NAMALWA (cell line): ENCODE measurements around the gene GNL2.
"Not testable (repeated sequence)": the region's sequence is repeated elsewhere in the genome, so short reads cannot be mapped to it uniquely, and the experiment has no call there.

Source experiments
- DNase-seq: peaks from one replicate; pipeline ENCODE4 v3.0.0-alpha.2; 2015; ENCODE audit warnings: low spot score

GNL2 gene

DNA sequence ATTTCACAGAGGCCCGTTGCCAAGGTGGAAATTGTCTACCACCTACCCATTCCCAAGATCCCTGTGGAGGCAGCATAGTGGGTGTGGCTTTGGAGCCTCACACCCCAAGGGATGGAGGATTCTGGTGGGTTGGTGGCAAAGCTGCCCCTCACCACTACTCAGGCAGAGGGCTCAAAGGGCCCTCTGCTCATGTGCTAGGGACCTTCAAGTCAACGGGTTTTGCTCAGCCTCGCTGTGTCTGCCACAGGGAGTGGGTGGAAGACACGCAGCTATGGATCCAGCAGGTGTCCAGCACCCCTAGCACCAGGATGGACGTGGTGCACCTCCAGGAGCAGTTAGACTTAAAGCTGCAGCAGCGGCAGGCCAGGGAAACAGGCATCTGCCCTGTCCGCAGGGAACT lies 36.7 kb downstream of the GNL2 start:
- no peak for DNase-seq

- DNase-seq = no peak
Measured at GRCh38 chr1:37558411-37558810, 37.3 kb downstream of the GNL2 start.

DNA sequence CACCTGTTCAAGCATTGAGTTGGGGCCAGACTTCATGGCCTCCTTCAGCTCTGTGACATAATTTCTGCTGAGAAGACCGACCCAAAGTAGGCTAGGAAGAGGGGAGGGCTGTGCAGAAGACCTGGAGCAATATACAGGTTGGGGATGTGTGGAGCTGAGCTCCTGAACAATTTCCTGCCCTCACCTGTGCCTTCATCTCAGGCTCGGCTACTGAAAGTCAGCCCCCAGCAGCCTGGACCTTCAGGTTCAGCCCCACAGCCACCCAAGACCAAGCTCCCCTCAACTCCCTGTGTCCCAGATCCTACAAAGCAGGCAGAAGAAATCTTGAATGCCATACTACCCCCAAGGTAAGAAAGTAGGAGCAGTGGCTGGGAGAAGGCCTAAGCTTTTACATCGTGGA lies 38.3 kb downstream of the GNL2 start:
- DNase-seq = no peak

- DNase-seq = peak; percentile 41
Measured at GRCh38 chr1:37556712-37557196, 39.0 kb downstream of the GNL2 start, which contains the start of gene DNALI1. Gene DNALI1, plus strand, starts transcription at chr1:37556940. Its CDS starts 55 bp downstream, at chr1:37556995.

DNA sequence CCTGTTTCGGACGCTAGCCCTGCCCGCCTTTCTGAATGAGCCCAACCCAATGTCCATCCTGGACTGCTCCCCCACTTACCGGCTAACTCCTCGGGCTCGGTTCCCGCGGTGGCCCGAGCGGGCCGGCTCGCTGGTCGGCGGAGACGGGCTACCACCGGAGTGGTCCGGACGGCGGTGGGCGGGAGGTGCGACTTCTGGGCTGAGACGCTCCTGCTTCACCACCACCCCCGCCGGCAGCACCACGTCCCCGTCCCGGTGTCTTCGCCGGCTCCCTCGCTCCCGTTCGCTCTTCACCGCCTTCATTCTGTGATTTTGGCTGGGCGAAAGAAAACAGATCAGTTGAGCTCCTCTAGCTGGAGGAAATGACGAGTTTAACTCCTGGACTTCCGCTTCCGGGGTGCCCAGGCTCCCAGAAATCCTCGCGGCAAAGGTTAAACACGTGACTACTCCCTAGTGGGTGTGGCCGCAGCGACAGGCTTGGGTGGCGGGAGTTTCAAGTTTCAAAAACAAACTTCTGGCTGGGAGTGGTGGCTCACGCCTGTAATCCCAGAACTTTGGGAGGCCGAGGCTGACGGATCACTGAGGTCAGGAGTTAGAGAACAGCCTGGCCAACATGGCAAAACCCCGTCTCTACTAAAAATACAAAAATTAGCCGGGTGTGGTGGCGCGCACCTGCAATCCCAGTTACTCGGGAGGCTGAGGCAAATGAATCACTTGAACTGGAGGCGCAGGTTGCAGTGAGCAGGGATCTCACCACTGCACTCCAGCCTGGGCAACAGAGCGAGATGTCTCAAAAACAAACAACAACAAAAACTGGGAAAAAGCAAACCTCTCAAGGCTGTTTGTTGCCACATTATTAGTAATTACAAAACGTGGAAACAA lies 41.6 kb downstream of the GNL2 start, which contains the start of gene SNIP1:
Gene SNIP1 (minus strand): TSS at position 367 of the 882 bp plus-strand sequence. CDS start 64 bp downstream, at position 303.
- DNase-seq = peak; percentile 97

- DNase-seq = no peak
Measured at GRCh38 chr1:37553598-37553926, 42.2 kb downstream of the GNL2 start.

DNA sequence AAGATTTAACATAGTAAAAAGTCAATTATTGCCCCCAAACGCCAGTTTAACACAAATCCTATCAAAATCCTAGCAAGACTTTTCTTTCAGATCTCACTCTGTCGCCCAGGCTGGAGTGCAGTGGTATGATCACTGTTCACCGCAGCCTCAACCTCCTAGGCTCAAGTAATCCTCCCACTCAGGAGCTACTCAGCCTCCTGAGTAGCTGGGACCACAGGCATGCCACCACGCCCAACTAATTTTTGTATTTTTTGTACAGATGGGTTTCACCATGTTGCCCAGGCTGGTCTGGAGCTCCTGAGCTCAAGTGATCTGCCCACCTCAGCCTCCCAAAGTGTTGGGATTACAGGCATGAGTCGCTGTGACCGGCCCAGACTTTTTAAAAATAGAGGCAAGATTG lies 46.4 kb downstream of the GNL2 start:
- no peak for DNase-seq

DNA sequence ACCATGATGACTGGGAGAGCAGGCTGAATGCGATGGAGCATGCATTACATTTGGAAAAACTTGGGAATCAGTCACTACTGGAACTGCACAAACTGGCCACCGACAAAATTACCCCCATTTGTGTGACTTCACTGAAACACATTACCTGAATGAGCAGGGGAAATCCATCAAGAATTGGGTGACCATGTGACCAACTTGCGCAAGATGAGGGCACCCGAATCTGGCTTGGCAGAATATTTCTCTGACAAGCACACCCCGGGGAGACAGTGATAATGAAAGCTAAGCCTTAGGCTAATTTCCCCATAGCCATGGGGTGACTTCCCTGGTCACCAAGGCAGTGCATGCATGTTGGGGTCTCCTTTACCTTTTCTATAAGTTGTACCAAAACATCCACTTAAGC lies 50.7 kb downstream of the GNL2 start:
- DNase-seq = no peak

GRCh38 chr1:37544530-37544929 lies 51.2 kb downstream of the GNL2 start:
- no peak for DNase-seq

DNA sequence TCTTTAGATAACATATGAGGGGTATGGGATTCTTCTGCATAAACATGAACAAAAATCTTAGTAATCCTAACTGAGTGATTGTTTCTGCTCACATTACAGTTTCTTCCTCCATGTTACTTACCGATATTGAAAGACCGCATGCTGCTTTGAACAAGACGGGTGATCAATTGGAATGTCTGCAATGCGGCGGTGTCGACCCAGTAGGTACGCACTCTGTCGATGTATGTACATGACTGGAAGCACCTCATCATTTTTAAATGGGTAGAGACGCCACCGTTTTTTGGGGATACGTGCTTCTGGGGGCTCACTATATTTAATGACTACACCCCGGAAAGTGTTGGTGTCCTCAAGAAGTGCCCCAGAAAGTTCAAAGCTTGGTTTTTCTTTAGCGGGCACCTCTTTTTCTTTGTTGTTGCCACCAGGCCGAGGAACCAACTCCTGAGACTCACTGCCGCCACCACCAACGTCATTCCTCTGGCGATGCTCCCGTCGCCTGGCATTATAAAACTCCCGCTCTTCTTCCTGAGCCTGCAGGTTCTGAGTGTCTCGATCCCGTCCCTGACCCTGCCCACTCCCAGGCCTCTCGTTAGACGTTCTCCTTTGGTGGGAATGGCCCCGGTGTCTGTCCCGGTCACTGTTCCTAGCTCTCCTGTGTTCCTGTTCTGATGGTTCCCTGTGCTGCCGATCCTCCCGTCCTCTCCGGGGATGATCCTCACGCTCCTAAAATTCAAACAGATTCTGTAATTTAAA lies 55.5 kb downstream of the GNL2 start:
- no peak for DNase-seq

DNA sequence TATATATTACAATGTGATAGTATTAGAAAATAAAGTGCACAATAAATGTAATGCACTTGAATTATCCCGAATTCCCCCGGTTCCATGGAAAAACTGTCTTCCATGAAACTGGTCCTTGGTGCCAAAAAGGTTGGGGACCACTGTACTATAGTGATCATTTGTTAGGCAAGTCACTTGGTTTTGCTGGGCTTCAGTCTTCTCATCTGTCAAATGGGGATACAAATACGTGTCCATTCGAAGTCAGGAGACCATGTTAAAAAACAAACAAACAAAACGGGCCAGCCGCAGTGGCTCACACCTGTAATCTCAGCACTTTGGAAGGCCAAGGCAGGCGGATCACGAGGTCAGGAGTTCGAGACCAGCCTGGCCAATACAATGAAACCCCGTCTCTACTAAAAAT lies 56.6 kb downstream of the GNL2 start:
- not testable (repeated sequence) for DNase-seq

GRCh38 chr1:37537378-37537777 lies 58.4 kb downstream of the GNL2 start:
- DNase-seq = no peak

DNA sequence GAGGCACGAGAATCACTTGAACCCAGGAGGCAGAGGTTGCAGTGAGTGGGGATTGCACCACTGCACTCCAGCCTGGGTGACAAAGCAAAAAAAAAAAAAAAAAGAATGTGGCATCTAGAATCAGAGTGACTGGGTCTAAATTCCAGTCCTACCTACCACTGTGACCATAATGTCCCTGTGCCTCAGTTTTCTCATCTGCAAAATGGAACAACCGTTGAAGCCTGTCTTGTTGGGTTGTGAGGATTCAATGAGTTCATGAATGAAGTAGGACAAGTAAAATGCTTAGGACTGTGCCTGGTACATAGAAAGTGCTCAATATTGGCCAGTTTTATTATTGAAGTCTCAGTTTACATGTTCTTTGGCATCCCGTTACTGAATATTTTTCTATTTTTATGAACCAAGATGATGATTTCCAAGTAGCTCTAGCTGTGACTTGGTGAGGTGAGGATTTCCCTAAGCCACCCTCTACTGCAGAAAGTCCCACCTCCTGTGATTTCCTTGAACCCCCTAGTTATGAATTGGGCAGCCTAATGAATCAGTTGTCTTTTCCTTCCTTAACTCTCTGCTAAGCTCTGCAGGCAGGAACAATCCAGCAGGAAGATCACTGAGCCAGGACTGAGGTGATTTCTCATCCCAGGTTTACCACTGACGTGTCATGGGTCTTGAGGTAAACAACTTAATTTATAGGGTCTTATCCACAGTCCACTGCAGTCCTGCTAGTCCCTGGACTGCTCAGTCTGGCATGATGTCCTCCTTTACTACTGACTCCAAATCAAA lies 62.2 kb downstream of the GNL2 start:
- no peak for DNase-seq

DNA sequence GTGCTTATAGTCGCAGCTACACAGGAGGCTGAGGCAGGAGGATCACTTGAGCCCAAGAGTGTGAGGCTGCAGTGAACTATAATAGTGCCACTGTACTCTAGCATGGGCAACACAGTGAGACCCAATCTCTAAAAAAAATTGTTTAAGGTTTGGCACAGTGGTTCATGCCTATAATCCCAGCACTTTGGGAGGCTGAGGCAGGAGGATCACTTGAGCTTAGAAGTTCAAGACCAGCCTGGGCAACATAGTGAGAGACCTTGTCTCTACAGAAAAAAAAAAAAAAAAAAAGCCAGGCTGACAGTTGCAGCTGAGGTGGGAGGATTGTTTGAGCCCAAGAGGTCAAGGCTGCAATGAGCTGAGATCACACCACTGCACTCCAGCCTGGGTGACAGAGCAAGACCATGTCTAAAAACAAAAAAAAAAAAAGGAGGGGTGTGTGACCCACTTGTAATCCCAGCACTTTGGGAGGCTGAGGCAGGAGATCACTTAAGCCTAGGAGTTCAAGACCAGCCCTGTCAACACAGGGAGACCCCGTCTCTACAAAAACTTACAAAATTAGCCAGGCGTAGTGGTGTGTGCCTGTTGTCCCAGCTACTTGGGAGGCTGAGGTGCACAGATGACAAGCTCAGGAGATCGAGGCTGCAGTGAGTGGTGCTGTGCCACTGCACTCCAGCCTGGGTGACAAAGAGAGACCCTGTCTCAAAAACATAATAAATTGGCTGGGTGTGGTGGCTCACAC lies 63.1 kb downstream of the GNL2 start:
- DNase-seq = not testable (repeated sequence)

DNA sequence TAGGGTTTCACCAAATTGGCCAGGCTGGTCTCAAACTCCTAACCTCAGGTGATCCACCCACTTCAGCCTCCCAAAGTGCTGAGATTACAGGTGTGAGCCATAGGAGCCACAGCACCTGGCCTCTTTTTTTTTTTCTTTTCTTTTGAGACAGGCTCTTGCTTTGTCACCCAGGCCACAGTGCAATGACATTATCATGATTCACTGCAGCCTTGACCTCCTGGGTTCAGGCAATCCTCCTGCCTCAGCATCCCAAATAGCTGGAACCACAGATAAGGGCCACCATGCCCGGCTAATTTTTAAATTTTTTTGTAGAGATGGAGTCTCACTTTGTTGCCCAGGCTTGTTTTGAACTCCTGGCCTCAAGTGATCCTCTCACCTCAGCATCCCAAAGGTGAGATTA lies 65.8 kb downstream of the GNL2 start:
- DNase-seq = not testable (repeated sequence)

DNA sequence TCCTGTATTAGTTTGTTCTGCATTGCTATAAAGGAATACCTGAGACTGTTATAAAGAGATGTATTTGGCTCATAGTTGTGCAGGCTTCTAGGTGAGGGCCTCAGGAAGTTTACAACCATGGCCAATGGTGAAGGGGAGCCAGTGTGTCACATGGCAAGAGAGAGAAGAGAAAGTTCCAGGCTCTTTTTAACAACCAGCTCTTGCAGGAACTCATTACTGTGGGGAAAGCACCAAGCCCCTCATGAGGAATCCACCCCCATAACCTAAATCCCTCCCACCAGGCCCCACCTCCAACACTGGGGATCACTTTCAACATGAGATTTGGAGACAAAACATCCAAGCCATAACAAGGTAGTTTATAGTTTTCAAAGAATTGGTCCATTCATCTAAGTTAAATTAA lies 76.1 kb downstream of the GNL2 start:
- no peak for DNase-seq

GRCh38 chr1:37518929-37519328 lies 76.8 kb downstream of the GNL2 start:
- DNase-seq = not testable (repeated sequence)

- DNase-seq = not testable (repeated sequence)
Measured at GRCh38 chr1:37518241-37518640, 77.5 kb downstream of the GNL2 start.

DNA sequence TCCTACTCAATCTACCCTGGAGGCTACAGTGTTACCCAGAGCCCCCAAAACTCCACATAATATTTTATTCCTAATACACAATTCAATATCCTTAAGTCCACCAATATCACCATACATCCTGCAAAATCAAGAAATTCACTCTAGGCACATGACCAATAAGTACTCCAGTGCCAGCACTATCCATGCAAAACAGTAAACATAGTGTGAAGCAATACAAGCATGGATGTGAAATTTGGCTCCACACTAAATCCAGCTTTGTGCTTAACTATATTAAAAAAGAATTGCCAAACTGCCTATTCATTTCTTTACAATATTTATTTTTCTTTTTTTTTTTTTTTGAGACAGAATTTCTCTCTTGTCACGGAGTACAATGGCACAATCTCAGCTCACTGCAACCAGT lies 78.2 kb downstream of the GNL2 start:
- no peak for DNase-seq
